NOMO-1 treated with DMSO at 0.1 percent for 48 hours (cell line): ENCODE data around the gene EXOC6.

Experiments used
- DNase-seq: peaks from one replicate; lab custom pipeline; 2025; ENCODE audit not compliant: unreplicated experiment; lab: John Stamatoyannopoulos, UW

Gene EXOC6

GRCh38 chr10:93106631-93107072 is 258.3 kb downstream of the EXOC6 start:
- no peak for DNase-seq
